HEK293 (cell line): Measurements from ENCODE around the gene GRIK2.

Source experiments
- CTCF ChIA-PET: fragments of 350-600 bp; formaldehyde crosslinking; extraction: SDS; loops from one replicate; lab custom pipeline; 2021; ENCODE audit warnings: antibody characterized with exemption; lab: Yijun Ruan, JAX
- POLR2A ChIA-PET: fragments of 300-600 bp; formaldehyde crosslinking; extraction: SDS; loops from one replicate; lab custom pipeline; 2020; ENCODE audit warnings: antibody characterized with exemption, inconsistent platforms; lab: Yijun Ruan, JAX
- H3K27ac ChIP-seq: fragments of 200-500 bp; sonication (Bioruptor generic); 2 replicates; pipeline ENCODE4 v1.5.1; 2014; ENCODE audit warnings: low read depth, low read length, control low read depth, inconsistent platforms; ENCODE audit errors: extremely low read depth
- H3K36me3 ChIP-seq, 2 experiments: fragments of 200-500 bp in 1 of 2; sonication (Bioruptor generic) in 1 of 2; 1 replicate in 1 of 2; 2 replicates in 1 of 2; pipeline ENCODE4 v1.5.1; 2014 to 2017; ENCODE audit warnings: inconsistent platforms in 2 of 2, low read length in 2 of 2; ENCODE audit not compliant: control insufficient read depth in 2 of 2, insufficient read depth in 1 of 2
- H3K4me1 ChIP-seq: fragments of 200-500 bp; sonication (Bioruptor generic); 2 replicates; pipeline ENCODE4 v1.5.1; 2014; ENCODE audit warnings: mild to moderate bottlenecking, low read length, inconsistent platforms; ENCODE audit not compliant: control insufficient read depth, insufficient read depth
- H3K4me3 ChIP-seq: 2 replicates; pipeline ENCODE4 v1.5.1; 2011; ENCODE audit warnings: low read depth, mild to moderate bottlenecking, control low read depth, low read length, moderate library complexity
- H3K9me3 ChIP-seq: fragments of 200-500 bp; sonication (Bioruptor generic); 2 replicates; pipeline ENCODE4 v1.5.1; 2014; ENCODE audit warnings: low read depth, low read length, inconsistent platforms; ENCODE audit not compliant: control insufficient read depth, insufficient read depth
- OSR2 ChIP-seq: fragments of 450-650 bp; formaldehyde crosslinking; IDR thresholded peaks from 2 replicates; pipeline ENCODE4 v1.5.1; 2016; ENCODE audit warnings: missing biosample characterization, missing genetic modification characterization
- ZFHX2 ChIP-seq: fragments of 450-650 bp; formaldehyde crosslinking; conservative IDR thresholded peaks from 2 replicates; pipeline ENCODE4 v1.5.1; 2016; ENCODE audit warnings: missing biosample characterization, missing genetic modification characterization
- ZNF114 ChIP-seq: fragments of 450-650 bp; formaldehyde crosslinking; IDR thresholded peaks from 2 replicates; pipeline ENCODE4 v1.5.0; 2017; ENCODE audit warnings: missing biosample characterization, missing genetic modification characterization
- ZNF157 ChIP-seq: fragments of 450-650 bp; formaldehyde crosslinking; IDR thresholded peaks from 2 replicates; pipeline ENCODE4 v1.5.1; 2016; ENCODE audit warnings: missing biosample characterization, missing genetic modification characterization
- ZNF223 ChIP-seq: fragments of 450-650 bp; formaldehyde crosslinking; IDR thresholded peaks from 2 replicates; pipeline ENCODE4 v1.5.1; 2016; ENCODE audit warnings: missing biosample characterization, missing genetic modification characterization
- ZNF341 ChIP-seq: fragments of 450-650 bp; formaldehyde crosslinking; IDR thresholded peaks from 2 replicates; pipeline ENCODE4; 2016; ENCODE audit warnings: low read depth, missing biosample characterization, missing genetic modification characterization
- ZNF366 ChIP-seq: fragments of 450-650 bp; formaldehyde crosslinking; conservative IDR thresholded peaks from 2 replicates; pipeline ENCODE4 v1.5.1; 2016; ENCODE audit warnings: missing biosample characterization, missing genetic modification characterization
- ZNF394 ChIP-seq: fragments of 450-650 bp; formaldehyde crosslinking; IDR thresholded peaks from 2 replicates; pipeline ENCODE4 v1.5.1; 2016; ENCODE audit warnings: missing biosample characterization, missing genetic modification characterization, mild to moderate bottlenecking, moderate library complexity, borderline replicate concordance
- ZNF521 ChIP-seq: fragments of 450-650 bp; formaldehyde crosslinking; IDR thresholded peaks from 2 replicates; pipeline ENCODE4 v1.5.1; 2017; ENCODE audit warnings: missing biosample characterization, mild to moderate bottlenecking, missing genetic modification characterization
- ZNF529 ChIP-seq: fragments of 450-650 bp; formaldehyde crosslinking; IDR thresholded peaks from 2 replicates; pipeline ENCODE4 v1.5.1; 2017; ENCODE audit warnings: missing genetic modification characterization, missing biosample characterization; ENCODE audit not compliant: insufficient replicate concordance
- ZNF654 ChIP-seq: fragments of 450-650 bp; formaldehyde crosslinking; IDR thresholded peaks from 2 replicates; pipeline ENCODE4 v1.5.1; 2016; ENCODE audit warnings: low read depth, missing biosample characterization, missing genetic modification characterization
- ZNF677 ChIP-seq: fragments of 450-650 bp; IDR thresholded peaks from 2 replicates; pipeline ENCODE4 v1.5.0; 2018; ENCODE audit warnings: missing biosample characterization, mild to moderate bottlenecking, missing genetic modification characterization, moderate library complexity
- TF ChIP-seq, protein P1 (sequence below): fragments of 450-650 bp; formaldehyde crosslinking; IDR thresholded peaks from 2 replicates; pipeline ENCODE4 v1.5.1; 2016; ENCODE audit warnings: missing biosample characterization, missing genetic modification characterization, low read depth
- TF ChIP-seq, protein P2 (sequence below): fragments of 450-650 bp; formaldehyde crosslinking; IDR thresholded peaks from 2 replicates; pipeline ENCODE4 v1.5.1; 2016; ENCODE audit warnings: missing biosample characterization, missing genetic modification characterization
- TF ChIP-seq, protein P3 (sequence below): fragments of 450-650 bp; formaldehyde crosslinking; IDR thresholded peaks from 2 replicates; pipeline ENCODE4 v1.5.1; 2017; ENCODE audit warnings: missing biosample characterization, missing genetic modification characterization
- TF ChIP-seq, protein P4 (sequence below): fragments of 450-650 bp; formaldehyde crosslinking; IDR thresholded peaks from 2 replicates; pipeline ENCODE4 v1.5.1; 2016; ENCODE audit warnings: missing biosample characterization, missing genetic modification characterization

GRIK2 gene

DNA sequence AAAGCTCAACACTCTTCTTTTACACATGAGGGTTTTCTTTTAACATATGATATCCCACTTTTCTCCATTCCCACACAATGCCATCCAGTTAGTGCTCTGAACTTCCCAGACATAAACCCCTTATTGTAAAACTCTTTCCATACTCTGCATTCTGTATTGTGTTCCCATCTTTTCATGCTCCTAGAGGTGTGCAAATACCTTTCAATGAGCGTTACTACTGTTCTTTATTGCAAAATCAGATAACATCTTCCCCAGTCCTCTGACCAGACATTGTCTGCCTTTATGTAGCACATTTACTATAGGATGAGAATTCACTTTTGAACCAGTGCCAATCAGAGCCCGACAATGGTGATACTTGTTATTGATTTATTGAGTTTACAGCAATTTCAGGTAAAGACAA, 296.2 kb downstream of the GRIK2 start:
- ChIA-PET POLR2A (no interaction called here), CTCF (no interaction called here)
- no peaks in the 10 kb centered on the region for H3K36me3 ChIP-seq
- no peaks in the 10 kb centered on the region for H3K4me1 ChIP-seq
- H3K9me3 ChIP-seq: no peaks in the 10 kb centered on the region
- no peak overlapping the region for H3K4me3 ChIP-seq
- H3K27ac ChIP-seq: no peak overlapping the region
- TF ChIP-seq ZNF654 (no peak), ZNF341 (no peak)
- TF ChIP-seq, protein P1, sequence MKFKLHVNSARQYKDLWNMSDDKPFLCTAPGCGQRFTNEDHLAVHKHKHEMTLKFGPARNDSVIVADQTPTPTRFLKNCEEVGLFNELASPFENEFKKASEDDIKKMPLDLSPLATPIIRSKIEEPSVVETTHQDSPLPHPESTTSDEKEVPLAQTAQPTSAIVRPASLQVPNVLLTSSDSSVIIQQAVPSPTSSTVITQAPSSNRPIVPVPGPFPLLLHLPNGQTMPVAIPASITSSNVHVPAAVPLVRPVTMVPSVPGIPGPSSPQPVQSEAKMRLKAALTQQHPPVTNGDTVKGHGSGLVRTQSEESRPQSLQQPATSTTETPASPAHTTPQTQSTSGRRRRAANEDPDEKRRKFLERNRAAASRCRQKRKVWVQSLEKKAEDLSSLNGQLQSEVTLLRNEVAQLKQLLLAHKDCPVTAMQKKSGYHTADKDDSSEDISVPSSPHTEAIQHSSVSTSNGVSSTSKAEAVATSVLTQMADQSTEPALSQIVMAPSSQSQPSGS (tag by site-specific recombination): no peak
- TF ChIP-seq, protein P2, sequence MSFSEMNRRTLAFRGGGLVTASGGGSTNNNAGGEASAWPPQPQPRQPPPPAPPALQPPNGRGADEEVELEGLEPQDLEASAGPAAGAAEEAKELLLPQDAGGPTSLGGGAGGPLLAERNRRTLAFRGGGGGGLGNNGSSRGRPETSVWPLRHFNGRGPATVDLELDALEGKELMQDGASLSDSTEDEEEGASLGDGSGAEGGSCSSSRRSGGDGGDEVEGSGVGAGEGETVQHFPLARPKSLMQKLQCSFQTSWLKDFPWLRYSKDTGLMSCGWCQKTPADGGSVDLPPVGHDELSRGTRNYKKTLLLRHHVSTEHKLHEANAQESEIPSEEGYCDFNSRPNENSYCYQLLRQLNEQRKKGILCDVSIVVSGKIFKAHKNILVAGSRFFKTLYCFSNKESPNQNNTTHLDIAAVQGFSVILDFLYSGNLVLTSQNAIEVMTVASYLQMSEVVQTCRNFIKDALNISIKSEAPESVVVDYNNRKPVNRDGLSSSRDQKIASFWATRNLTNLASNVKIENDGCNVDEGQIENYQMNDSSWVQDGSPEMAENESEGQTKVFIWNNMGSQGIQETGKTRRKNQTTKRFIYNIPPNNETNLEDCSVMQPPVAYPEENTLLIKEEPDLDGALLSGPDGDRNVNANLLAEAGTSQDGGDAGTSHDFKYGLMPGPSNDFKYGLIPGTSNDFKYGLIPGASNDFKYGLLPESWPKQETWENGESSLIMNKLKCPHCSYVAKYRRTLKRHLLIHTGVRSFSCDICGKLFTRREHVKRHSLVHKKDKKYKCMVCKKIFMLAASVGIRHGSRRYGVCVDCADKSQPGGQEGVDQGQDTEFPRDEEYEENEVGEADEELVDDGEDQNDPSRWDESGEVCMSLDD (tag by site-specific recombination): no peak
- TF ChIP-seq, protein P3, sequence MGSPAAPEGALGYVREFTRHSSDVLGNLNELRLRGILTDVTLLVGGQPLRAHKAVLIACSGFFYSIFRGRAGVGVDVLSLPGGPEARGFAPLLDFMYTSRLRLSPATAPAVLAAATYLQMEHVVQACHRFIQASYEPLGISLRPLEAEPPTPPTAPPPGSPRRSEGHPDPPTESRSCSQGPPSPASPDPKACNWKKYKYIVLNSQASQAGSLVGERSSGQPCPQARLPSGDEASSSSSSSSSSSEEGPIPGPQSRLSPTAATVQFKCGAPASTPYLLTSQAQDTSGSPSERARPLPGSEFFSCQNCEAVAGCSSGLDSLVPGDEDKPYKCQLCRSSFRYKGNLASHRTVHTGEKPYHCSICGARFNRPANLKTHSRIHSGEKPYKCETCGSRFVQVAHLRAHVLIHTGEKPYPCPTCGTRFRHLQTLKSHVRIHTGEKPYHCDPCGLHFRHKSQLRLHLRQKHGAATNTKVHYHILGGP: no peak

DNA sequence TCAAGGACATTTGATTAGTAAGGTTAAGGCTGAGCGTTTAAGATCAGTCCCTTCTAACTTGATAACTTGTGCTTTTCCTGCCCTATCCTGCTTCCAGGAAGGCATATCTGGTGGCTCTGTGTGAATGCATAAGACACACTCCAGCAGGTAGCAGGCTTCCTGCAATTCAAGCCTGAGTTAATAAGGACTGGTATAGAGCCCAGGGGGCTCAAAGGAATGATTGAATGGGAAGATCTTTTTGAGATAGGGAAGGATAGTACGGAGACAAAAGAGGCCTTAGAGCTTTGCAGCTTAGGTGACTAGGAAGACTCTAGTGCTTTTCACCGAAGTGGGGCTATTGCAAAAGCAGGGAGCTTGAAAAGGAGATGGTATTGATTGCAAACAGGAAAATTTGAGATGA, 307.1 kb downstream of the GRIK2 start:
- POLR2A ChIA-PET: no interaction called here
- no peak overlapping the region for H3K4me3 ChIP-seq
- TF ChIP-seq, protein P4, sequence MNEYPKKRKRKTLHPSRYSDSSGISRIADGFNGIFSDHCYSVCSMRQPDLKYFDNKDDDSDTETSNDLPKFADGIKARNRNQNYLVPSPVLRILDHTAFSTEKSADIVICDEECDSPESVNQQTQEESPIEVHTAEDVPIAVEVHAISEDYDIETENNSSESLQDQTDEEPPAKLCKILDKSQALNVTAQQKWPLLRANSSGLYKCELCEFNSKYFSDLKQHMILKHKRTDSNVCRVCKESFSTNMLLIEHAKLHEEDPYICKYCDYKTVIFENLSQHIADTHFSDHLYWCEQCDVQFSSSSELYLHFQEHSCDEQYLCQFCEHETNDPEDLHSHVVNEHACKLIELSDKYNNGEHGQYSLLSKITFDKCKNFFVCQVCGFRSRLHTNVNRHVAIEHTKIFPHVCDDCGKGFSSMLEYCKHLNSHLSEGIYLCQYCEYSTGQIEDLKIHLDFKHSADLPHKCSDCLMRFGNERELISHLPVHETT (tag by site-specific recombination): no peak
- TF ChIP-seq ZNF223 (tag by site-specific recombination): no peak
- TF ChIP-seq ZNF521: no peak
- no peak for TF ChIP-seq ZNF529
- no peak for TF ChIP-seq OSR2 (tag by site-specific recombination)
- TF ChIP-seq ZNF157 (tag by site-specific recombination): no peak
- CTCF ChIA-PET: no interaction called here
- no peak overlapping the region for H3K27ac ChIP-seq
- H3K36me3 ChIP-seq: no peaks in the 10 kb centered on the region
- no peaks in the 10 kb centered on the region for H3K9me3 ChIP-seq
- H3K4me1 ChIP-seq: no peaks in the 10 kb centered on the region

DNA sequence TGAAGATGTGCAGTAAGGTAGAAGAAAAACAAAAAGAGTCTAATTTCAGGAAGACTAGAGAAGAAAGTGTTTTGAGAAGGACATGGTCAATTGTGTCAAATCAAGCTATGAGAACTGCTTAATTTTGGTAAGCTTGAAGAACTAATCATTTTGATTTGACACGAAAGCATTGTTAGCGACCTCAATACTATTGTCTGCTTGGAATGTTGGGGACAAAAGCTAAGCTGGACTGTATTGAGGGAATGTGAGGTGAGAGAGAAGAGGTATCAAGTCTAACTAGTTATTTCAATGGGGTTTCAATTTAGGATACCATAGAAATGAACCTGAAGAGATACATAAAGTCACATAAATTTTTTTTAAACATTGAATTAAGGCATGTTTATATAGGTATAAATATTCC, 309.8 kb downstream of the GRIK2 start:
- H3K4me1 ChIP-seq: no peaks in the 10 kb centered on the region
- no peaks in the 10 kb centered on the region for H3K36me3 ChIP-seq
- POLR2A ChIA-PET: no interaction called here
- TF ChIP-seq ZNF677: no peak
- no peak for TF ChIP-seq ZNF366
- TF ChIP-seq ZNF394: no peak
- TF ChIP-seq ZNF114: no peak
- TF ChIP-seq ZFHX2: no peak
- no peaks in the 10 kb centered on the region for H3K9me3 ChIP-seq
- H3K27ac ChIP-seq: no peak overlapping the region
- H3K4me3 ChIP-seq: no peak overlapping the region
- CTCF ChIA-PET: no interaction called here
